NCI-H2227 treated with DMSO at 0.1 percent for 48 hours (cell line): ENCODE results near the gene C2CD4B.

Experiments
- DNase-seq: peaks from one replicate; lab custom pipeline; 2025; lab: John Stamatoyannopoulos, UW

Gene C2CD4B

DNA sequence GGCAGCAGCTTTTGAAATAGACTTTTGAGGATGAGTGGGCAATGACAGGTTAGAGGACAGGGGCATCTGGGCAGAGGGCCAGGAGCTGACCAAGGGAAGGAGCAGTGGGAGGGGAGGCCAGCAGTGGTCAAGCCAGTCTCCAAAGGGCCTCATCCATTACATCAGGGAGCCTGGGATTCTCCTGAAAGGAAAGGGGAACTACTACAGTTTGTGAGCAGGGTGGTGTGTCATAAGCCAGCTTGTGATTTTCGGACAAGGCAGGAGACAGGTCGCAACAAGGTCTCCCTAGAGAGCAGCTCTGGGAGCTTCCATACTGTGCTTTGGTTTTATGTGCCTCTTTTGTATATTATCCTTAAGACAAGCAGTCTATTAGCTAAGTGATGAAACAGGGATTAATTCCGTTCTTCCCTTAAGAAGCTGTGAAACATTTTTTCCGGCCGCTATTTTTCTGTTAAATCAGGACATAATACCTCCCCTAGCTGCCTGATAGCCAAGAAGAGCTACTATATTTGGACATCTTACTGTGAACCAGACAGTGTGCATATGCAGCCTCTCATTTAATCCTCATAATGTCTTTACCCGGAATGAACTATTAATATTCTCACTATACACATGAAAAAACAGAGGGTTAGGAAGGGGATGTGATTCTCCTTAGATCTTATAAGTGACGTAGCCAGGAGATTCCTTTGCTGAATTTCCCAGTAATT, 46.4 kb downstream of the C2CD4B start:
- no peak for DNase-seq

DNA sequence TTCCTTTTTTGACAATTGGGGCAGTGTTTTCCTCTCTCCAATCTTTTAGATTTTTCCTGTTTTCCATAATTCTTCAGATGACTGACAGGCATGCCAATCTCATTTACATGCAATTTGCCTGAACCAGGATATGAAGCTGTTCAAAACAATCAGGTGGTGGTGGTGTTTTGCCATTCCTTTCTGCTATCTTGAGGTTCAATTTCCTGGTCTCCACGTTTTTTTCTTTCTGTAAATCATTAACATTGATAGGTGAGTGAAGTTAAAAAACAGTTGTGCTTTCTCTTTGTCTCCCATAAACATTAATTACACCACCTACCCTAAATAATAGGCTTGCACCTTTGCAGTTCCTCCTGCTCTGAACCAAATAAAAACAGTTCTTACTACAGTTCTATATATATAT, 49.2 kb downstream of the C2CD4B start:
- DNase-seq, result no peak
